Measurements from ENCODE around the gene CTDSP1.

Gene CTDSP1

GRCh38 chr2:218427741-218428140, 28.1 kb downstream of the CTDSP1 start:
- no peak for DNase-seq

DNA sequence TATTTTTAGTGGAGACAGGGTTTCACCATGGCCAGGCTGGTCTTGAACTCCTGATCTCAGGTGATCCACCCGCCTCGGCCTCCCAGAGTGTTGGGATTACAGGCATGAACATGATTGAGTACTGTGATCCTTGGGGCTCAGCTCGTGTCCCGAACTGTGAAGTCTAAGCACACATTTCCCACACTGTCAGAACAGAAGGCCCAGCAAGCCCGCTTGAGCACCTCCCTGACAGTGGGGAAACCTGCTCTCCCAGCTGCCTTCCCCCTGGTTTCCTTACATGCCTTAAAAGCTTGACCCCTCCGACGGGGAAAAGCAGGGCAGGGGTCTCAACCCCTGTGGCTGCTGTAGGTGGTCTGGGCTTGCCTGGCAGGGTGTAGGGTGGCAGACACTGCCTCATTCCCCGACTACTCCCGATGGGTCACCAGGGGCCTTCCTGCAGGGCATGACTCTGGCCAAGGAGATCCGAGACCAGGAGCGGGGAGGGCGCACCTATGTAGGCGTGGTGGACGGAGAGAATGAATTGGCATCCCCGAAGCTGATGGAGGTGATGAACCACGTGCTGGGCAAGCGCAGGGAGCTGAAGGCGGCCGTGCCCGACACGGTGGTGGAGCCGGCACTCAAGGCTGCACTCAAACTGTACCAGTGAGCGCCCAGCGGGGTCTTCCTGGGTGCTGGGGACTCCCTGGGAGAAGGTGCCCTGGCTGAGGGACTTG, 29.3 kb downstream of the CTDSP1 start:
- DNase-seq: no peak

- no peak for DNase-seq
Observed at GRCh38 chr2:218429911-218430692, 30.4 kb downstream of the CTDSP1 start.

DNA sequence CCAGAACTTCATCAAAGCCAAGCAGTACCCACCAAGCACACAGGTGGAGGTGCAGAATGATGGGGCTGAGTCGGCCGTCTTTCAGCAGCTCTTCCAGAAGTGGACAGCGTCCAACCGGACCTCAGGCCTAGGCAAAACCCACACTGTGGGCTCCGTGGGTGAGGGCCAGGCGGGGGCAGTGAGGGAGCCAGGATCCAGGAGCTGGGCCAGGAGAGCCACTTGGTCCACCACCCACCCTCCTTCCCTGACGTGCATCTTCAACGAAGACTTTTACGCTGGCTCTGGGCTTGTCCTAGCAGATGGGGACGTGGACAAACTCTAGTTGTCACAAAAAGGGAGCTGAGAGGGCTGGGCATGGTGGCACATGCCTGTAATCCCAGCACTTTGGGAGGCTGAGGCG, 31.1 kb downstream of the CTDSP1 start:
- no peak for DNase-seq

GRCh38 chr2:218431878-218432277, 32.2 kb downstream of the CTDSP1 start:
- no peak for DNase-seq

DNA sequence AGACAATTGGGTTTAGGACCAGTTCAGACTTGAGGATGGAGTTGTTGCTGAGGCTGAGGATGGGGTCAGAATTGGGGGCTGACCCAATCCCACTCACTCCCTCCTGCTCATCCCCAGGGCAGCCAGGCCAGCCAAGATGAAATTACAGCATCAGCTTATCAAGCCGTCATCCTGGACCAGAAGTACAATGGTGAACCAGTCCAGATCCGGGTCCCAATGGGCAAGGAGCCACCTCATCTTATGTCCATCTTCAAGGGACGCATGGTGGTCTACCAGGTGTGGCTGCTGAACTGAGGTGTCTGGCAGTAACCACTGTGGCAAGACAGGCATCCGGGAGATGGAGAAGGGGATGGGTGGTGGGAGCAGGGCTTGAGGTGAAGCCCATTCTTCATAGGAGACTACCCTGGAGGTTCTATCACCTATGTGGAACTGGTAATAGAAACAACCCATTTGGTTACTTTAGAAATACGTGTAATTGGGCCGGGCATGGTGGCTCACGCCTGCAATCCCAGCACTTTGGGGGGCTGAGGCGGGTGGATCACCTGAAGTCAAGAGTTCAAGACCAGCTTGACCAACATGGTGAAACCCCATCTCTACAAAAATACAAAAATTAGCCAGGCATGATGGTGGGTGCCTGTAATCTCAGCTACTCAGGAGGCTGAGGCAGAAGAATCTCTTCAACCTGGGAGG, 33.2 kb downstream of the CTDSP1 start:
- DNase-seq: no peak

- no peak for DNase-seq
Observed at GRCh38 chr2:218434456-218434855, 34.8 kb downstream of the CTDSP1 start.

DNA sequence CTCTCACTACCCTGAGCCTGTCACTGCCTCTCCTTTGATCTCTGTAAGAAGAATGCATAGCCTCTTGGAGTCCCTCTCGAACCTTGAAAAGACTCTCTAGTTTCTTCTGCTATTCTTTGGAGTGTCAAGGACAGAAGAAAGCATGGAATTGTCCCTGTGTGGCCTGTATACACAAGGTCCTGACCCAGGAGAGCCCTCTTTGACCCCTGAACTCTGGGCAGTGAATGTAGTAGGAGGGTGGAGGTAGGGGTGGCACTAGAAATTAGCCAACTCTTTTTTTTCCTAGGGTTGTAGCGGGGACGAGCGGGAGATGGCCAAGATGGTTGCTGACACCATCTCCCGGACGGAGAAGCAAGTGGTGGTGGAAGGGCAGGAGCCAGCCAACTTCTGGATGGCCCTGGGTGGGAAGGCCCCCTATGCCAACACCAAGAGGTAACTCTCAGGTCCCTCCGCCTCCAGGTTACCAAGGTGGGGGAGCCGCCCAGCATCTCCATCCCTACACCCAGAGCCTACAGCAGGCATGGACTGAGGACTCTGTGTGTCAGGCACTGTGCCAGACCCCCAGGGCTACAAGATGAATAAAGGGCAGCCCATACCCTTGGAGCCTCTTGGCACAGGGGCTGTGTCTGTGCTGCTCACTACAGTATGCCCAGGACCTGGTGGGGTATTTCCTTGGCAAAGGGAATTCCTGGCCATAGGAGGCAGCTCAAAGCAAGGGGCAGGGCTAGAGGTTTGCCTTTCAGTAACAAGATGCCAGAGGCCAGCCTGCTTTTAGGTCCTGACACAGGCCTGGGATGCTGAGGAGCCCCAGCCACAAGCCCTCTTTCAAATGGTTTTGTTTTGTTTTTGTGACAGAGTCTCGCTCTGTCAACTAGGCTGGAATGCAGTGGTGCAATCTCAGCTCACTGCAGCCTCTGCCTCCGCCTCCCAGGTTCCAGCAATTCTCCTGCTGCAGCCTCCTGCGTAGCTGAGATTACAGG, 35.6 kb downstream of the CTDSP1 start:
- no peak for DNase-seq

- no peak for DNase-seq
Observed at GRCh38 chr2:218436992-218437391, 37.3 kb downstream of the CTDSP1 start.

- DNase-seq: no peak
Observed at GRCh38 chr2:218437969-218438368, 38.3 kb downstream of the CTDSP1 start.

- peak; percentile 11 to 24 for DNase-seq
Observed at GRCh38 chr2:218438596-218438995, 38.9 kb downstream of the CTDSP1 start.

- no peak for DNase-seq
Observed at GRCh38 chr2:218444692-218445357, 45.2 kb downstream of the CTDSP1 start.

- no peak for DNase-seq
Observed at GRCh38 chr2:218445602-218446001, 45.9 kb downstream of the CTDSP1 start.

GRCh38 chr2:218446547-218446946, 46.9 kb downstream of the CTDSP1 start:
- DNase-seq: no peak

DNA sequence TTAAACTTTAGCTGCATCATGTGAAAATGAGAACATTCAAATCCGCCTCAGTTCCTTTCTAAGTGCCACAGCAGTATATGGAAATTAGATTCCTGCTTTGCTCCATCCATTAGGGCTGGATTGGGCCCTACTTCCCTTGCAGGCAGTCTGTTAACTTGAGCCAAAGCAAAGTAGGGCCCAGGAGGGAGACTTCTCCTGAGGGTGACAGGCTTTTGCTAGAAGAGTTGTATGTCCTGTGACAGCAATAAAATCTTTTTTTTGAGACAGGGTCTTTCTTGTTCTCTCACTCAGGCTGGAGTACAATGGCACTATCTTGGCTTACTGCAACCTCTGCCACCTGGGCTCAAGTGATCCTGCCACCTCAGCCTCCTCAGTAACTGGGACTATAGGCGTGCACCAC, 47.4 kb downstream of the CTDSP1 start:
- DNase-seq: no peak

GRCh38 chr2:218448934-218449333, 49.3 kb downstream of the CTDSP1 start:
- no peak for DNase-seq

DNA sequence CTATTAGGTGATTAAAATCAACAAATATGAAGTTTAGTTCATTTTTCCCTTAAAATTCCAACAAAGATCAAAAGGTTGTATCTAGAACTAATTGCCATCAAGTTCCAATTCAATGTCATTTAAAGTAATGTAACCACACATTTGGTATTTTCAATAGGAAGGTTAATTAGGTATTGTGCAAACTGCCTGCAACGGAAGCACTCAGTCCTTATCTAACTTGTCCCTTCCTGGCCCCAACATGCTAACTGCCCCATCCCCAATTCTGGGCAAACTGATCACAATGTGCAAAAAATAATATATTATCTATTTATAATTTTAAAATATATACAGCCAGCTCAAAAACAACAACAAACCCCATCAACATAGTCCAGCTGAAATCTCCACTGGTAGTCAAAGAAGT, 52.4 kb downstream of the CTDSP1 start:
- no peak for DNase-seq
